HG02571 (cell line): ENCODE data around the gene KPTN.

Experiments used
- ATAC-seq: cut with Tn5 transposase; IDR thresholded peaks from one replicate; pipeline ENCODE4 v1.9.1; 2021; ENCODE audit warnings: mild to moderate bottlenecking, moderate library complexity; ENCODE audit not compliant: unreplicated experiment

The KPTN gene

DNA sequence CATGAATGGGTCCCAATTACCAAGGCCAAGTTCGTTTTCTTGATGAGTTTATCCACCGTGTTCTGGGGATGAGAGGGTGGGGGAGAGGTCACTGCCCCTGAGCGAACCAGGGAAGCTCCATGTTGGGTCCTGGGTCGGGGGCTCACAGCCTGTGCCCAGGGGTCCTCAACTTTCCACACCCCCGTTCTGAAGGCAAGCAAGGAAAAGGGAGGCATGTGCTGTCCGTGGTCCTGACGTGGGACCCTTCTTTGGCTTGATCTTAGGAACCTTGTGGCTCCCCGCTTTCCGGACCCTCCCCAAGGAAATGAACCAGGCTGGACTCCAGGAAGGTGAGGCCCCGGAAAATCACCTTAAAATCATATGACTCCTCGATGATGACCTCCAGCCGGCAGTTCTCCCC lies 46.5 kb downstream of the KPTN start:
- ATAC-seq: no peak

DNA sequence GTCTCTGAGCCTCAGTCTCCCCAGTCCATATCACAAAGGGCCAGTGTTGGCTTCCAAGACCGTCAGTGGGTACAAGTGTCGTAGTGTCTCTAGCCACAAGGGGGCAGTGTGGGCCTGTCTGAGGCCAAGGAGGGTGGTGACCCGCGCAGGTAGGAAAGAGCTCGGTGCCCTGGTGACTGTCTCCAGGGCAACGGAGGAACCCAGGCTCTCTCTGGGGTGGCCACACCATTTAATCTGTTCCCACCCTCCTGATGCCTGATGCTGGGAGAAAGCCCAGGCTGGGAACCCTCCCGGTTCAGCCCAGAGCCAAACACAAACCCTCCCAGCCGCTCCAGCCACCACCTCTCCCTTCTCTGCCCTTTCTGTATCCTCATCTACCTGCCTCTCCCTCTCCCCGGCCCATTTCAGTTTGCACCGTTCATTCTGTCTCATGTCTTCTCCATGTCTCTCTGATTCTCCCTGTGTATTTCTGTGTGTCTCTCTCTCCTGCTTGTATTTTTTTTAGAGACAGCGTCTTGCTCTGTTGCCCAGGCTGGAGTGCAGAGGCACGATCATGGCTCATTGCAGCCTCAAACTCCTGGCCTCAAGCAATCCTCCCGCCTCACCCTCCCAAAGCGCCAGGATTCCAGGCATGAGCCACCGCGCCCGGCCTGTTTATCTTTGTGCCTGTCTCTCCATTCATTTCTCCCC lies 47.2 kb downstream of the KPTN start:
- ATAC-seq: no peak

GRCh38 chr19:47435883-47436417 lies 48.1 kb downstream of the KPTN start:
- no peak for ATAC-seq

- no peak for ATAC-seq
These were observed 48.8 kb downstream of the KPTN start for GRCh38 chr19:47435196-47435595.

- ATAC-seq: no peak
These were observed 49.9 kb downstream of the KPTN start for GRCh38 chr19:47434088-47434487.

GRCh38 chr19:47433121-47433520 lies 50.9 kb downstream of the KPTN start:
- no peak for ATAC-seq

- ATAC-seq: no peak
These were observed 51.5 kb downstream of the KPTN start for GRCh38 chr19:47432499-47432898.

DNA sequence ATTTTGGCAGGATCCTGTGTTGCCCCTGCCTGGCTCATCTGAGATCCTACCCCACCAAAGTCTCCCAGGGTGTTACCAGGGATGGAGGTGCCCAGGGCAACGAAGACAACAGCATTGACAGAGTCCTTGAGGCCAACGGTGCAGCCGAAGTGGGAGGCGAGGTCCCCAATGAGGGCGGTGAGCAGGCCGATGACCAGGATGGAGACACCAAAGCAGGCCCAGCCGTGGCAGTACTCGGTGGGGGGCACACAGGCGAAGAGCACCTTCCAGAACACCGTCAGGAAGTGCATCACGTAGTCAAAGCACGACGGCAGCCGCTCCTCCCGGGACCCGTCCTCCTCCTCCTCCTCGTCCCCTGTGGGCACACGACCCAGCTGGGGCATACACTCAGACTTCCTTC lies 51.9 kb downstream of the KPTN start:
- ATAC-seq: no peak

GRCh38 chr19:47430041-47430802 lies 53.8 kb downstream of the KPTN start:
- ATAC-seq: no peak

DNA sequence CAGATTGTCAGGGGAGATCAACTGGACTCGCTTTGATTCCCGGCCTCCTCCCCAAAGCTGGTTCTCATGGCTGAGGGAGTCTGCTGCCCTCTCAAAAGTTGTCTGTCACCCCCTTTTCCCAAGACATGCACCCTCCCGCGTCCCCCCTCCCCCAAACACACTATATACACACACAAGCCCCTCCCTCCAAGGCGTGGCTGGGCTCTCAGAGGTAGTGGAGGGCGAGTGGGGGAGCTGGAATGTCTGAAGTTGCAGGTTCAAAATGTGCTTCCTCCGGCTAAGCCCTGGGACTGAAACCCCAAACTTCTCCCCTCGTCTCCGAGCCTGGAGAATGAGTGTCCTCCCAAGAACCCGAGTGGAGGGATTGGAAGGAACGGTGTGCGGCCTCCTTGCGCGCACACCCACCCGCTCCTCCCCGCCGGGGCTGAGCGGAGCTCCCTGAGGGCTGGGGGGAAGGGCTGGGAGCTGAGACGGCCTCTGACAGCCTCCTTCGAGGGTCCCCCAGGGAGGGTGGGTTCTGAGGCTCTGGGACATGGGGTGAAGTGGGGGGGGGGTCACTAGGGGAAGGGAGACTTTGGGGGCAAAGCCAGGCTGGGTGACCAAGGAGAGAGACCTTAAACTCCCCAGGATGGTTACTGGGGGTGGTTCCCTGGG lies 54.8 kb downstream of the KPTN start:
- no peak for ATAC-seq

- no peak for ATAC-seq
These were observed 55.7 kb downstream of the KPTN start for GRCh38 chr19:47428177-47428894.

DNA sequence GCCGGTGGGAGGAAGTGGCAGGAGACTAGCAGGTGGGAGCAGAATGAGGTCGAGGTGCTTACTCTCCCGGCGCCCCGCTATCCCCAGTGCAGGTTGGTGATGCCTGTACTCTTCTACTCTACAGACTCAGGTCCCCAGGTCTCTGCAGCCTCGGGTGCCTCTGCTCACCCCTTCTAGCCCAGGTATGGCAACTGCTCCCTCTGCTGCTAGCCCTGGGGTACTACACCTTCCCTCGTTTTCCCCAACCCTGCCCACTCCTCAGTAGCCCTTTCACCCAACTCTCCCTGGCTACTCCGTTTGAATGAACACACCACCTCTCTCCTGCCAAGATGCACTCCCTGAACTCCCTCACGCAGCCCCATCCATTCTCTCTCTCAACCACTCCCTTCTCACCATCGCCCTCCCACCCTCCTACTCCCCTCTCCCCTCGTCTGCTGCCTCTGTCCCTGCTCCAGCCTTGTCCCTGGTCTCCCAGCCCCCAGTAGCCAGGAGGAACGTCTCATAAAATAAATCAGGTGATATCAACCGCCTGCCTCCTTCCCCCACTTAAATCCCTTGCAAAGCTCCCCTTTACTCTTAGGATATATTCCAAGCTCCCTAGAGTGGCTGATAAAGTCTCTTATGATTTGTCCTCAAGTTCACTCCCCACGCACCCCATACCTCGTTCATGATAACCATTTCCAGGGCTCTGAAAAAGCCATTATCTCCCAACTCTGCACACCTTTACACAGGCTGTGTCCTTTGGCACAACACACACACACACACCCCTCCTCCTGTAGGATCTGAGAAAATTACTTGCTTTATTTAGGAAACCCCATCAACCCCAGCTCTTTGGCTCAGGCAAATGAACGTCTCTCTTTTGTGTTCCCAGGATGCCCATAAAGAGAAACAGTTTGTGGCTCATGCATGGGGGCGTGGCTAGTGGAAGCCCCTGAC lies 56.5 kb downstream of the KPTN start:
- no peak for ATAC-seq
